ENCODE data around the gene ZNF451. TPM values are rescaled to one million over a fixed set of nuclear protein-coding genes. Genes with fewer than 3 reads are reported as not detected.

ZNF451 gene
- total and polyA plus RNA-seq, 2 donors (not counting 1 experiment from before 2014, with no cell fraction given), result 25.9 to 86.3 TPM

- ATAC-seq (ENCODE audit: low read depth), result no peak
- Histone ChIP-seq H3K79me2 (ENCODE audit: control insufficient read depth, insufficient read depth, low read length) (no peaks in the 10 kb centered on the region), H3K4me1 (ENCODE audit: control insufficient read depth in 2 of 2, insufficient read depth in 2 of 2, low read length in 2 of 2) (peaks cover 5% of the 10 kb centered on the region in 2 donors), H3K27ac (ENCODE audit: low read length in 2 of 2) (no peak overlapping the region), H2AFZ (ENCODE audit: insufficient read depth, low read depth, low read length, poor library complexity, severe bottlenecking) (no peak overlapping the region), H4K20me1 (ENCODE audit: control insufficient read depth, insufficient read depth, low read length, poor library complexity, severe bottlenecking) (no peaks in the 10 kb centered on the region), H3K36me3 (replicated peaks in 1 of 2; ENCODE audit: control extremely low read depth in 1 of 2, control insufficient read depth in 1 of 2, extremely low read depth in 1 of 2, insufficient read depth in 2 of 2, low read length in 1 of 2) (no peaks in the 10 kb centered on the region), H3K9ac (ENCODE audit: low read length) (no peak overlapping the region), H3K4me3 (ENCODE audit: control extremely low read depth in 1 of 5, extremely low read depth in 1 of 5, insufficient read depth in 1 of 5, low read depth in 2 of 5, low read length in 4 of 5) (no peak overlapping the region), H3K4me2 (replicated peaks; ENCODE audit: low read depth, low read length, poor library complexity, severe bottlenecking) (no peak overlapping the region), H3K27me3 (replicated peaks in 1 of 4; ENCODE audit: control extremely low read depth in 1 of 4, control insufficient read depth in 3 of 4, insufficient read depth in 4 of 4, low read length in 3 of 4) (peaks cover 0 to 2% (median 0%) of the 10 kb centered on the region in 4 experiments), H3K9me3 (ENCODE audit: control extremely low read depth in 1 of 3, control insufficient read depth in 2 of 3, insufficient read depth in 1 of 3, low read length in 2 of 3) (no peaks in the 10 kb centered on the region)
- intact Hi-C loops (cut with micrococcal nuclease), result no loop called here
- 99% methylated on average over 7 of the region's 11 CpGs for WGBS (ENCODE audit: insufficient coverage)
- no peak for DNase-seq
- no peaks in the 10 kb centered on the region for H3K27me3 Mint-ChIP-seq
- H3K4me1 Mint-ChIP-seq, result peaks cover 8% of the 10 kb centered on the region
- H3K4me3 Mint-ChIP-seq, result no peak overlapping the region
- ChIA-PET CTCF (no interaction called here), POLR2A (no interaction called here)
- H3K9me3 Mint-ChIP-seq (ENCODE audit: insufficient read depth), result no peaks in the 10 kb centered on the region
- H3K27ac Mint-ChIP-seq, result no peak overlapping the region
- TF ChIP-seq CTCF (IDR thresholded peaks at IDR 0.05) (no peak), EZH2 (IDR thresholded peaks at IDR 0.05; ENCODE audit: borderline replicate concordance, insufficient read depth, low read depth, low read length, poor library complexity, severe bottlenecking) (no peak)
Observed at GRCh38 chr6:57217270-57217669, 127.3 kb downstream of the ZNF451 start.

Other genes with a start within 250 kb of the ZNF451 start
- gene BEND6, start 135.1 kb upstream of the ZNF451 start, total RNA-seq, result not detected in 2 replicates
- not detected in 2 replicates for gene BEND6, start 135.1 kb upstream of the ZNF451 start, polyA plus RNA-seq
- gene KIAA1586, start 43.5 kb upstream of the ZNF451 start, total RNA-seq, result 16.3 and 17.3 TPM in 2 replicates
- 1.2 and 1.8 TPM in 2 replicates for gene KIAA1586, start 43.5 kb upstream of the ZNF451 start, polyA plus RNA-seq
- gene BAG2, start 82.1 kb downstream of the ZNF451 start, total RNA-seq, result 4.6 and 4.7 TPM in 2 replicates
- gene BAG2, start 82.1 kb downstream of the ZNF451 start, polyA plus RNA-seq, result 1.5 and 2.2 TPM in 2 replicates
- gene RAB23, start 132.1 kb downstream of the ZNF451 start, total RNA-seq, result 0.78 and 0.94 TPM in 2 replicates
- 0.10 and 0.12 TPM in 2 replicates for gene RAB23, start 132.1 kb downstream of the ZNF451 start, polyA plus RNA-seq
- 21.0 and 21.7 TPM in 2 replicates for gene PRIM2, start 227.4 kb downstream of the ZNF451 start, total RNA-seq
- gene PRIM2, start 227.4 kb downstream of the ZNF451 start, polyA plus RNA-seq, result 5.2 and 6.4 TPM in 2 replicates

Measured in B cell (primary cell).